Activated T-cell treated with anti-CD3 and anti-CD28 coated beads for 24 hours (primary cell): ENCODE data around the gene MFSD2A.
A peak's percentile ranks its signal among the peaks of the same experiment; 100 is the strongest.
"Not testable (repeated sequence)": the region's sequence is repeated elsewhere in the genome, so short reads cannot be mapped to it uniquely, and the experiment has no call there.

Source experiments
- DNase-seq: peaks from one replicate; pipeline ENCODE4 v3.0.0-alpha.2; 2020; ENCODE audit warnings: low read depth

The MFSD2A gene

DNA sequence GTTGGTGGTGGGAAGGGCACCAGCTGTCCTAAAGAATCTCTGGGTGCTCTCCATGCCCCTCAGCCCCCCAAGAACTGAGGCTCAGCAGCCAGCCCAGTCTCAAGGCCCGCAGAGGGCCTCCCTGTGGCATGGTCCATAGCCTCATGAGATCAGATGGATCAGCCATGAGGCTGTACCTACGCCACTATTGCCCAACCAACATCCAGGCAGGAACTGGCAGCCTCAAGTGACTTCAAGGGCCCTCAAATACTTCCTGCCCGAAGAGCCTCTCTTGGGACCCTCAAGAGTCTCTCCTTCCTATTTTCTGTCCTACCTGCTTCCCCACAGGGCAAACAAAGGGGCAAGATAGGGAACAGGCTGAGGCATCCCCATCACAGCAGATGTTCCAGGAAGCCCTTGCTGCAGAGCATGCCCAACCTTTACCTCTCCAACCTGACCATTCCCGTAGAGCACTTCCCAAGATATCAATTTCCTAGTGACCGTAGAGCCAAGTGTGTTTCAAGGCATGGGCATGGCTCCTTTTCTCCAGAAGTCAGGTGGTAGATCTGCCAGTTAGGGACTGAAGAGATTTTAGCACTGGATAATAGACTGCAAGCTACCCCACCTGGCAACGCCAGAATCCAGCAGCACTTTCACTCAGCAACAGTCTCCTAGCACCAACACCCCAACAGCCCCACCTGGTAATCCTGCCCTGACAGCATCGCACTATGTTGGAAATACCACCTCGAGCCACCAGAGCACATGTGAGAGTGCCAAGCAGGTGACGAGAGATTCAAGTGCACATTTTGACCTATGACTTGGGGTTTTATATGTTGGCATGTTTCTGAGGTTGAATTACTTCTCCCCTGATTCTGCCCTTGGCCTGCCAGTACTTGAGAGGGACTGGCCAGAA is 13.7 kb upstream of the MFSD2A start:
- DNase-seq = no peak

DNA sequence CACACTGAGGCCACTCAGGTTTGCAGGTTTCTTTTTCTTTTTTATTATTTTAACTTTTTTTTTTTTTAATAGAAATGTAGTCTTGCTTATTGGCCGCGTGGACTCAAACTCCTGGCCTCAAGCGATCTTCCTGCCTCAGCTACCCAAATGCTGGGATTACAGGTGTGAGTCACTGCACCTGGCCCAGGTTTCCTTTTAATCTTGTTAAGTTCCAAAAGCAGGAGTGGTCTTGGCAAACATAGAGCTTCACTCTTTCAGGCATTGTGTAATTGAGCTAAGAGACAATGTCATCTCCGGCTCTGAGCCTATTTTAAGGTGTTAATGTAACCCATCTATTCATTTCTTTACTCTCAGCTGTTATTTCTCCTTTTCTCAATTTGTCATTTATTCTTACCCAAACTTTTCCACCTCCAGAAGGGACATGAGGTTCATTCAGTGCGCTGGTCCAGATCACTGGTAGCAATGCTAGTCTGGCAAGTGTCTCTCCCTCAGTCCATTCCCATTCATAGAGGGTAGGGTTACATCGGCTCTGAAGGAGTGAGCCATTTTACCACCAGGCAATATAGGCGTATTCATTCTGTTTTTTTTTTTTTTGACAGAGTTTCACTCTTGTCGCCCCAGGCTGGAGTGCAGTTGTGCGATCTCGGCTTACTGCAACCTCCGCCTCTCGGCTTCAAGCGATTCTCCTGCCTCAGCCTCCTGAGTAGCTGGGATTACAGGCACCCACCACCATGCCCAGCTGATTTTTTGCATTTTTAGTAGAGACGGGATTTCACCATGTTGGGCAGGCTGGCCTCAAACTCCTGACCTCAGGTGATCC is 11.3 kb upstream of the MFSD2A start:
- no peak for DNase-seq

DNA sequence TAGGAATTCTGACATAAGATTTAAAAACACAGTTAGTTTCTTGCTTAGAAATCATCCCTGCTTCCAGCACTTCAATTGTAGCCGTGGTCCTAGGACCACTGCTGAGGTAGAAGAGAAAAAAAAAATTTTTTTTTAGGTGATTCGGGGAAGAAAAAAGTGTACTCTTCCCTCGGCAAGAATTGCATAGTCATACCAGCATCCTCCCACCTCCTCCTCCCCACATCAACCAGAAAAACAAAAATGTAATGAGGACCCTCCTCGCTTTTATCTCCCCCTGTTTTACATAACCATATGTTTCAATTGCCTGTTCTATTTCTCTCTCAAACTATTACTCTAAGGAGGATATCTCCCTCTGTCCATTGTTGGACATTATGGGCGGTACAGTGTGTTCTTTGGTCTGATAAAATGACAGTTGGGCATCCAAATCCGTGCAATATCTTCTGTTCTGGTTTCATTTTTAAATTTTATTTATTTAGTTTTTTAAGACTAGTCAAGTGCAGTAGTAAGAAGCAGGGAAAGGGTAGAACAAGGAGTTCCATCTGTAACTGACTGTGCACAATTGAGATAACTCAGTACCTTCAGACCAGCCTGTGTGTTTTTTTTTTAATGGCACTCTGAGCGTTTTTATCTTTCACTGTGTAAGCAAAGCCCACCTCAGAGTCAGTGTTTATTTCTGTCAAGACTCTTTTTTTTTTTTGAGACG is 10.4 kb upstream of the MFSD2A start:
- no peak for DNase-seq

DNA sequence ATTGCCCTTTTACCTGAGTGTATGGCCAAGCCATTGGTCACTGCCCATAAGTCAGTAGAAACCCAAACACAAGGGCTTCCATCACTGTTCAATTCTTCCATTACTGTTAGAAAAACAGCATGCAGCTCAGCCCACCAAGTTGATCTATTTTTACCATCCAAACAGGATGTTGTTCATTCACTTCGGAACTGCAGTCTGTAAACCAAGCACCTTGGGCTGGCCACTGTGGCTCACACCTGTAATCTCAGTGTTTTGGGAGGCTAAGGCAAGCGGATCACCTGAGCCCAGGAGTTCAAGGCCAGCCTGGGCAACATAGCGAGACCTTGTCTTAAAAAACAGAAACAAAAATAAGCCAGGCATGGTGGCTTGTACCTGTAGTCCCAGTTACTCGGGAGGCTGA is 8.7 kb upstream of the MFSD2A start:
- DNase-seq = no peak

DNA sequence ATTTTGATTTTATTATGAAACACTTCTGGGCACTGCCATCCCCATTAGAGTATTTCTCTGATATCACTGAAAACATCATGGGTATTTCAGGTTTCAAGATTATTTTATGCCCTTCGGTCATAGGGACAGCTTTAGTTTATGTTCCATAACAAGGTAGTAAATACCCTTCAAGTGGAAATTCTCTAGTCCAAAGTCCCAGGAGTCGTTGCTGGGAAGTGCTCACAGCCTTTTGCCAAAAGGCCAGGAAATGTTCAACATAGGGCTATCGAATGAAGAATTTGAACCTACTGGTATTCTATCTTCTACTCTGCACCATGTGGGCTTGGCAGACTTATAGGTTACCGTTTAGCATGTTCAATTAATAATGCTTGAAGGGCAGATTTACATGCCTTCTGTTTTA is 7.7 kb upstream of the MFSD2A start:
- DNase-seq = no peak

DNA sequence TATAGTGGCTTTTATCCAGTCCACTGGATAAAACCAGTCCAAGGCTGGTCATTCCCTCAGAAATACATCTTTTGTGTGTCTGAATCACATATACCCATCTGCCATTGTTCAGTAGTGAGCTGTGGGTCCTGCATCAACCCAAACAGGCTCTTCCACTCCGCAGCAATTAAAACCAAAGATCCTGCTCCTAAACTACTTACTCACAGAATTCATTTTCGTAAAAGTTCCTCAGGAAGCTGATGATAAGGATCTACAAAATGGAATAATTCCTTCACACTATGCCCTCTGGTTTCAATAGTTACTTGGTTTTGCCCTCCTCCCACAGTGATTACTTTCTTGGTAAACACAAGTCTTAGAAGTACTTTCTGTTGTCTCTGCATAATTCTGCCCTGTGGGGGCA is 5.1 kb upstream of the MFSD2A start:
- DNase-seq = no peak

DNA sequence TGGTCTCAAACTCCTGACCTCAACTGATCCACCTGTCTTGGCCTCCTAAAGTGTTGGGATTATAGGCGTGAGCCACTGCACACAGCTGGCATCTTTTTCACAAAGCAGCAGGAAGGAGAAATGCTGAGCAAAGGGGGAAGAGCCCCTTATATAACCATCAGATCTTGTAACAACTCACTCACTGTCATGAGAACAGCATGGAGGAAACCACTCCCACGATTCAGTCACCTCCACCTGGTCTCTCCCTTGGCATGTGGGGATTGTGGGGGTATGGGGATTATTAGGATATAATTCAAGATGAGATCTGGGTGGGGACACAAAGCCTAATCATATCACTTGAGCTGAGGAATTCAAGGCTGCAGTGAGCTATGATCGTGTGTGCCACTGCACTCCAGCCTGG is 3.0 kb upstream of the MFSD2A start:
- DNase-seq = no peak

DNA sequence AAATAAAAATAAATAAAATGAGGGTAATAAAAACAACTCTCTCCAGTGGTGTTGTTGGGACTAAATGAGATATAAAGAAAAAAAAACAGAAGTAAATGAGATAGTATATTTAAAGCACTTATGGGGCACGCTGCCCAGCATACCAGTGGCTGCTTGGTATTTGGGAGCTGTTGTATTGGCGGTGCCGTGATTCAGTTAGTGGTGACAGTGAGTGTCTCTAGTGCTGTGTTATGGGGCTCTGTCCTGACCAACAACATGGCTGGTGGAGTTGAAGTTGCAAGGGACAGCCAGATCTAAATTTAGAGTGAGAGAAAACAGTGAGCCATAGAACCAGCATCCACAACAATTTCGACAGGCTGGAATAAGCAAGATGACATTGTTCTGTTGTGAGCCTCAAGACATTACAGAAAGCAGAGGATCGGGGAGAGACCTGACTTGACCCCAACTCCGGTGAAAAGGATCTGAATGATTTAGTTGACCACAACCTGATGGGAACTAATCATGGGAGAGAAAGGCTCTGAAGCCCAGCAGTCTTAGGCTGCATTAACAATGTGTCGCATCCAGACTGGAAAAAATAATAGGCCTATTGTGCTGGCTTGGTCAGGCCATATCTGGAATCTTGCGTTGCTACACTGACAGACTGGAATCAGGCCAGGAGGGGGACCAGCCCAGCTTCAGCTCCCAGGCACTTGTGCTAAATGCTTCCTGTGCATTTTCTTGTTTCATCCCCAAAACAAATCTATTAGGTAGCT is 2.4 kb upstream of the MFSD2A start:
- DNase-seq = no peak

DNA sequence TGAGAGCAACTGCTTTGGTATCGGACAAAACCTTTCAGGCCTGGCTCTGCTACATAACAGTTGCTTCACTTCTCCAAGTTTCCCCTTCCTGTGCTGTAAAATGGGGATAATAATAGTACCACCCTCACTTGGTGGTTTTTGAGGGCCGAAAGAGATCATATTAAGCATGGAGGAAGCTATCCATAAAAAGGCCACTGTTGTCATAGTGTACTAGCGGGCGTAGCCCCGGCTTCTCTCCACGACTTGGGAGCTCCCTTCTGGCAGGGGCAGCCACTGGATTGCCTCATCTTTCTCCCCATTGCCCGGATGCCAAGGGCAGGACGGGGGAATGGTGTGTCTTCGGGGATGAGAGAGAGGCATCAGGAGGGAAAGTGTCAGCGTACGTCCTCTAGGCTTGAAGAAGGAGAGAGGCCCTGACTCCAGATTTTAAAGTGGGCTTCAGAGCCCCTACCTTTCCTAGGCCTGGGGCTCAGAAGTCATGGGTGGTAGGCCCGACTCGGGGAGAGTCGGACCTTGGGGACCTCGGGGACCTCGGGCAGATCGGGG is 548 bp upstream of the MFSD2A start:
- DNase-seq = no peak

DNA sequence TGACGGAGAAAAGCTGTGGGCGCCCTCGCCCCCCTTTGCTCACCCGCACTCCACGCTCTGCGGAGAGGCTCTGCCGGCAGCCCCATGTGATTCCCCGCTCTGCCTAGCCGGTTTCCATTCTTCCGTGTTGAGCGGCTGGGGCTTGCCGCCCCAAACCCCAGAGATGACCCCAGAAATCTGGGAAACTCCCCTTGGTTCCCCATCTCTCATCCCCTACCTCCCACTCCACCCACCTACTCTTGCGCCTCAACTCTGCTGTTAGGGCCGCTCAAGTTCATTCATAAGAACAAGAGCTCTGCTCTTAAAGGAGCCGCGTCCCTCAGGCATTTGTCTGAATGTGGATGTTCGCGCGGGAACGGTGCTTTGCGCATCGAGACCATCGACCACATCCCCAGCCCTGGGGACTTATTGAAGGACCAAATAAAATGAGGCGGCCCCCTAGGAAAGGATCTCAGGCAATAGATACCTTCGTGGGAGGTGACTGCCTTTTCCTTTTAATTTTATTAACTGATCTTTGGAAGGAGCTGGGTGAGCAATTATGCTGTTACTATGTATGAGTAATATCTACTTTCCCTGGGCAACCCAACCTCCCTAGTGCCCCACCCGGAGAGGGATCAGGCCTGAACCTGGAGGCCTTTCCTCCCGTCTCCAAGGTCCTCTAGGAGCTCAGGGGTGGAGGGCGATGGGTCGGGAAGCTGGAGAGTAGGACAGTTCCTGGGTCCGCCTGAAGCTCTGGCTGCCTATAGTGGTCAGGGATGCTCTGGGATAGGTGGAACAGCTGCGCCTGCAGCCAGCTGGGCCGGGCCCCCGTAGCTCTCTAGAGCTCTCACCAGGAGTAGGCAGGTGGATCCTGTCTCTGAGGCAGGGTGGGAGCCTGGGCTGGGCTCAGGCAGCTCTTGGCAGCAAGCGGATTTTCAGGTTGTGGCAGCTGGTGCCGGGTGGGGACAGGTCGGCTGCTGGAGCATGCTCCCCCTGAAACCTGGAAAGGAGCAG is 898 bp downstream of the MFSD2A start:
- DNase-seq = peak; percentile 46

DNA sequence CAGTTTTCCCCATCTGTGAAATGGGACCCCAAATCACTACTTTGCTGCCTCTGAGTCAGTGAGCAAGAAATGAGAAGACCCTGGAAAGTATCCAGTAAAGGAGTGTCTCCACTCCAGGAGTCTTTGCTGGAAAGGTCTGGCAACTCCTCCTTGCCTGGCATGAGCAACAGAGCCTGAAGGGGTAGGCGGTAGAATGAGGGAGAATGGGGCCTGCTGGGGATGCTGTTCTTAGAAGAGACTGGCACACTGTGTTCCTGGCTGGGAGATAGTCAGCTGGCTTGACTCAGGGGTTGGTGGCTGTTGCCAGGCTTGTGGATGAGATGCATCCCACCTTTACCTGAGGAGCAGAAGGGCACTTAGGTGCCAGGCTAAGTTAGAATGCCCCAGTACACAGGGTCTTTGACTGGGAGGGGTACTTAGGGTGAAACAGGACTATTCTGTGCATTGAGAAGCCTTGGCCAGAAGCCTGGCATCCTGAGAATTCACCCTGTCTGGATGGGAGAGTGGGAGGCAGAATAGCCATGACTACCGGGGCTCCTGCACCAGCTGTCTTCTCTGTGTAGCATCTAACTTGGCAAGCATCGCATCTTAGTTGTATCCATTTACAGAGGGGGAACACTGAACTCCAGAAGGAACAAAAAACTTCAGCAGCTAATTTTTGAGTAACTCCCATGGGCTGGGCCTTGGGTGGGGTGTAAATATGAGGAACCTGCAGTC is 2.5 kb downstream of the MFSD2A start:
- DNase-seq = no peak

DNA sequence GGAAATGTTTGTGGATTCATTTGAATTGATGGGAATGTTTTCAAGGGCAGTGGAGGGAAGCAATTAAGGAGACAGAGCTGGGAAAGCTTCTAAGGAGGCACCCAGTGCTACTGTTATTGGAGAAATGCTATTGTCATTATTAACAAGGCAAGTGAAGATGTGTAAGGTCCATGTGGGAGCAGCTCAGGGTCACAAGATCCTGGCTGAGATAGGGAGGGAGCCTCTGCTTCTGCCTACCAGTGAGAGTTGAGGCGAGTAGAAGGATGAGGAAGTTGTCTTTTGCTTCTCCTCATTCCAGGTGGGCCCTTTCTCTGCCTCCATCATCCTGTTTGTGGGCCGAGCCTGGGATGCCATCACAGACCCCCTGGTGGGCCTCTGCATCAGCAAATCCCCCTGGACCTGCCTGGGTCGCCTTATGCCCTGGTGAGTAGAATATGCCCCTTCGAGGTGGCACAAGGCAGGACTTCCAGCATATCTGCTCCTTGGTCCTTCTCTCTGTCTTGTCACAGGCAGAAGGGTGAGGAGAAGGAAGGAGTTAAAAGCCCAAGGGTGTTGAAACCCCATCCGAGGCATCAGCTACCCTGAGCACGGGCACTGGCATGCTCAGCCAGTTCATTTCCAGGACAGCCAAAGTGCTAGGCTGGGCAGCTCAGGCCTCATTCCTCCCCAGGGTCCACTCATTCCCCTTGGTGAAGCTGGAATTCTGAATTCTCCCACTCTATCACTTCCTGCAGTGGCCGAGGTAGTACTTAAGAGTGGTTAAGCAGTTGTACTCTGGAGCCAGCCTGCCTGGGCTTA is 3.7 kb downstream of the MFSD2A start:
- no peak for DNase-seq

DNA sequence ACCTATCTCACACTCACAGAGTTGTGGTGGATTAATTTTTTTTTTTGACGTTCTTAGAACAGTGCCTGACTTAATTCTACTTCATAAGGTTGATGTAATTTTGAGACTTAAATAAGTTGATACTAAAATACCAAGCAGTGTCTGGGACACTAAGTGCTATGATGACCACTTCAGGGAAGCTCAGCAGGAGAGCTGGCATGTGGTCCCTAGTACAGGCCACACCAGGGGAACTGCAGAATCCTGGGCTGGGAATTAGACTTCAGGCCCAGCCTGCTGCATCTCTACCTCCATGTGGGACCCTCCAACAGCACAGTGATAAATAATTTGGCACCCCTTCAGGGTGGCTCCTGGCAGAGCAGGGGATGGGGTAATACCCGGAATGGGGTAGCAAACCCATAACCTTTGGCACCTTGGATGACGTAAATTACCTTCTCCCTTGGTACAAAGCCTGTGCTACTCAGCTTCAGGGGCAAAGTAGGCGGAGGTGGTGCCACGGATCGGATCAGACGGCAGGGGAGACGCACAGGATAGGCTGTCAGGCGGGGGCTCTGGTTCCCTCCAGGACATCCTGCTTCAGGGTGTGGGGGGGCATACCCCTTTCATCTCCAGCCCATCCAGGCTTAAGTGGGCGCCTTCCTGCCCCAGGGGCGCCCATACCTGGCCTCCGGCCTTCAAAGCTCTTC is 4.8 kb downstream of the MFSD2A start:
- DNase-seq = no peak

DNA sequence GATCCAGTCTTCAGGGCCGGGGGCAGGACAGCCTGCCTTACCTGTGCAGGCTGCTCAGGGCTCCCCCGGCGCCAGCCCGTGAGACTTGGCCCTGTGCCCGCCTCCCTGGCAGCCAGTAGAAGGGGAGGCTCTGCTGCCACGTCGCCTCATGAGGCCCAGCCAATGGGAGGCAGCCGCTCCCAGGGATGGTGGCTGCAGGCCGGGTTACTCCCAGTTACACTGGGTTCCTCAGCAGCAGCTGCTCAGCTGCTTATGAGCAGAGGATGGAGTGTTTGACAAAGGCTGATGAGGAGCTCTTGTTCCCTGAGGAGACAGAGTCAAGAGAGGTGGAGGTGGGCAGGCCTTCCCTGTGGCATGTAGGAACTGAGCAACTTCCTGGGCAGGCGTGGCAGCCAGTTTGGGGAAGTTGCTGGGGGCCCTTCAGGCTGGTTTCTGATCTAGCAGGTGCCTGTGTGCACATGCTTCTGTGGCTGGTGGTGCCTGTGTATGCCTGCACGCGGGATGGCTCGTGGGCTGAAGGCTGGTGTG is 5.5 kb downstream of the MFSD2A start:
- no peak for DNase-seq

DNA sequence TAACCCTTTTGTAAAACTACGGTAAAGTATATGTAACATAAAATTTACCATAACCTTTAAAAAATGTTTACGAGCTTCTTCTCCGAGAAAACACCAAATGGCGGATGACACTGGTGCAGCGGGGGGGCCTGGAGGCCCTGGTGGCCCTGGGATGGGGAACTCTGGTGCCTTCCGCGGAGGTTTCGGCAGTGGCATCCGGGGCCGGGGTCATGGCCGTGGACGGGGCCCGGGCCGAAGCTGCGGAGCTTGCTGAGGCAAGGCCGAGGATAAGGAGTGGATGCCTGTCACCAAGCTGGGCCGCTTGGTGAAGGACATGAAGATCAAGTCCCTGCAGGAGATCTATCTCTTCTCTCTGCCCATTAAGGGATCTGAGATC is 7.5 kb downstream of the MFSD2A start:
- no peak for DNase-seq

DNA sequence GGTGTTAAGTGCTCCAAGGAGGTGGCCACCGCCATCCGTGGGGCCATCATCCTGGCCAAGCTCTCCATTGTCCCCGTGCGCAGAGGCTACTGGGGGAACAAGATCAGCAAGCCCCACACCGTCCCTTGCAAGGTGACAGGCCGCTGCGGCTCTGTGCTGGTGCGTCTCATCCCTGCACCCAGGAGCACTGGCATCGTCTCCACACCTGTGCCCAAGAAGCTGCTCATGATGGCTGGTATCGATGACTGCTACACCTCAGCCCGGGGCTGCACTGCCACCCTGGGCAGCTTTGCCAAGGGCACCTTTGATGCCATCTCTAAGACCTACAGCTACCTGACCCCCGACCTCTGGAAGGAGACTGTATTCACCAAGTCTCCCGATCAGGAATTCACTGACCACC is 8.0 kb downstream of the MFSD2A start:
- not testable (repeated sequence) for DNase-seq

DNA sequence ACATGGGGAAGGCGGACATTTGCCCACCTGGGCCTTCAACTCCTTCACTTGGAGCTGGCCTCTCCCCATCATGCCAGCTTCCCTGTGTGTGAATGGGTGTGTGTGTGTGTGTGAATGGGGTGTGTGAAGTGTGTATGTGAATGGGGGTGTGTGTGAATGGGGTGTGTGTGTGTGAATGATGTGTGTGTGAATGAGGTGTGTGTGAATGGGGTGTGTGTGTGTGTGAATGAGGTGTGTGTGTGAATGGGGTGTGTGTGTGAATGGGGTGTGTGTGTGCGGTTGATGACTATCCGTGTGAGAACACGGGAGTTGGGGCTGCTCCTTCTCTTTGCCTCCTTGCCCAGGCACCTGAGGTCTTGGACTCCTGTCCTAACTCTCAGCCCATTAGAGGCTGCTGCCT is 9.6 kb downstream of the MFSD2A start:
- no peak for DNase-seq

DNA sequence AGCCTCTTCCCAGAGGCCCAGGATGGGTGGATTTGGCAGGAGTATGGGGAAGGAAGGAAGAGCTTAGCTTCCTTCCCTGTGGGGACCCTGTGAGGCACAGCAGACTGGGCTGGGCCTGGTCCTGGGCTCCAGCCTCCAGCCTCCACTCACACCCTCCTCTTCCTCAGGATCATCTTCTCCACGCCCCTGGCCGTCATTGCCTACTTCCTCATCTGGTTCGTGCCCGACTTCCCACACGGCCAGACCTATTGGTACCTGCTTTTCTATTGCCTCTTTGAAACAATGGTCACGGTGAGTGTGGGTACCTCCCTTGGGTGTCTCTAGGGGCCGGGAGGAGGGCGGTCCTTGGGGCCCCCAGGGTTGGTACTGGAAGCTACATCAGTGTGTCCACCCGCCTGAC is 10.1 kb downstream of the MFSD2A start:
- no peak for DNase-seq
